H1 (cell line): ENCODE results near the gene BCO1. TPM values are rescaled to one million over a fixed set of nuclear protein-coding genes. Genes with fewer than 3 reads are reported as not detected.

Experiments
- CTCF ChIA-PET: fragments of 300-600 bp; sonication (Branson Sonifier 250); formaldehyde crosslinking; loops from one replicate; lab custom pipeline; 2021; ENCODE audit not compliant: partially characterized antibody; lab: Charles Lee
- POLR2A ChIA-PET: fragments of 300-600 bp; sonication (Branson Sonifier 250); formaldehyde crosslinking; loops from one replicate; lab custom pipeline; 2021; ENCODE audit warnings: inconsistent platforms; ENCODE audit not compliant: partially characterized antibody; lab: Charles Lee
- DNase-seq, 2 experiments: peaks; one replicate each; pipeline versions ENCODE4 v3.0.0 to v3.0.0-alpha.2; 2010 to 2022; ENCODE audit warnings: low spot score in 2 of 2, low read depth in 1 of 2, mixed read lengths in 1 of 2
- FAIRE-seq: peaks from 2 replicates; lab custom pipeline; 2011; peaks lifted over from hg19 to GRCh38; lab: Jason Lieb, UNC
- H2AFZ ChIP-seq: 2 replicates; pipeline ENCODE4 v1.8.1; 2012; ENCODE audit warnings: low read length, inconsistent platforms
- H2AK5ac ChIP-seq: 2 replicates; pipeline ENCODE4 v1.6.1; 2013; ENCODE audit warnings: low read depth, low read length
- H2BK120ac ChIP-seq: replicated peaks from 2 replicates; pipeline ENCODE3; 2013; ENCODE audit warnings: low read depth, low read length, inconsistent platforms
- H2BK12ac ChIP-seq: 2 replicates; pipeline ENCODE4 v1.6.1; 2013; ENCODE audit warnings: low read depth, low read length
- H2BK15ac ChIP-seq: 2 replicates; pipeline ENCODE4 v1.6.1; 2013; ENCODE audit warnings: low read length
- H2BK20ac ChIP-seq: 2 replicates; pipeline ENCODE4 v1.6.1; 2013; ENCODE audit warnings: low read length
- H2BK5ac ChIP-seq: 2 replicates; pipeline ENCODE4 v1.6.1; 2013; ENCODE audit warnings: low read depth, low read length
- H3K14ac ChIP-seq: 2 replicates; pipeline ENCODE4 v1.6.1; 2013; ENCODE audit warnings: inconsistent platforms; ENCODE audit not compliant: insufficient read length
- H3K18ac ChIP-seq: 2 replicates; pipeline ENCODE4 v1.6.1; 2013; ENCODE audit warnings: low read length; ENCODE audit errors: extremely low read depth
- H3K23ac ChIP-seq: 2 replicates; pipeline ENCODE4 v1.6.1; 2013; ENCODE audit warnings: inconsistent platforms; ENCODE audit not compliant: insufficient read length
- H3K23me2 ChIP-seq: 2 replicates; pipeline ENCODE4 v1.6.1; 2013; ENCODE audit warnings: low read depth, low read length
- H3K27ac ChIP-seq: 2 replicates; pipeline ENCODE4 v1.6.1; 2011; ENCODE audit warnings: low read depth, low read length, inconsistent platforms
- H3K27me3 ChIP-seq, 4 experiments: replicated peaks in 1 of 4; 1 replicate in 1 of 4; 2 replicates in 3 of 4; pipeline versions ENCODE4 v1.6.1 to v1.8.1; 2011 to 2013; ENCODE audit warnings: low read length in 3 of 4, mild to moderate bottlenecking in 3 of 4, inconsistent platforms in 2 of 4, mixed read lengths in 2 of 4, moderate library complexity in 1 of 4; ENCODE audit not compliant: control insufficient read depth in 3 of 4, insufficient read depth in 3 of 4; ENCODE audit errors: extremely low read depth in 1 of 4
- H3K36me3 ChIP-seq, 4 experiments: 2 replicates each; pipeline versions ENCODE4 v1.6.1 to v1.8.1; 2011 to 2013; ENCODE audit warnings: mild to moderate bottlenecking in 4 of 4, low read length in 3 of 4, moderate library complexity in 2 of 4, control low read depth in 1 of 4, inconsistent platforms in 1 of 4; ENCODE audit not compliant: insufficient read depth in 4 of 4, control insufficient read depth in 2 of 4
- H3K4ac ChIP-seq: replicated peaks from 2 replicates; pipeline ENCODE3; 2013; ENCODE audit warnings: low read length, low read depth, mixed read lengths, inconsistent platforms; ENCODE audit not compliant: insufficient read length
- H3K4me1 ChIP-seq, 4 experiments: replicated peaks in 1 of 4; 1 replicate in 1 of 4; 2 replicates in 3 of 4; pipeline versions ENCODE4 v1.6.1 to v1.8.1; 2011 to 2013; ENCODE audit warnings: low read length in 3 of 4, inconsistent platforms in 2 of 4, mixed read lengths in 1 of 4; ENCODE audit not compliant: insufficient read depth in 4 of 4, control insufficient read depth in 3 of 4
- H3K4me2 ChIP-seq, 2 experiments: 2 replicates each; pipeline versions ENCODE4 v1.6.1 to v1.8.1; 2011 to 2013; ENCODE audit warnings: low read depth in 2 of 2, low read length in 2 of 2, control low read depth in 1 of 2, inconsistent platforms in 1 of 2, mild to moderate bottlenecking in 1 of 2; ENCODE audit not compliant: insufficient read depth in 1 of 2
- H3K4me3 ChIP-seq, 4 experiments: fragments of 200-600, 300-600 bp in 1 of 4; sonication (generic), shearing (Covaris generic), sonication (Bioruptor Twin) in 1 of 4; 2 replicates each; pipeline versions ENCODE4 v1.5.1 to v1.8.1; 2011 to 2016; ENCODE audit warnings: low read length in 4 of 4, low read depth in 3 of 4, control low read depth in 2 of 4, inconsistent platforms in 2 of 4, mild to moderate bottlenecking in 2 of 4, mixed read lengths in 1 of 4, moderate library complexity in 1 of 4; ENCODE audit not compliant: insufficient read depth in 2 of 4; ENCODE audit errors: extremely low read depth in 1 of 4
- H3K56ac ChIP-seq: replicated peaks from 2 replicates; pipeline ENCODE3; 2013; ENCODE audit warnings: low read depth, mild to moderate bottlenecking, mixed read lengths, low read length, inconsistent platforms; ENCODE audit not compliant: insufficient read length
- H3K79me1 ChIP-seq: 2 replicates; pipeline ENCODE4 v1.6.1; 2013; ENCODE audit warnings: low read depth, low read length, control low read depth
- H3K79me2 ChIP-seq, 2 experiments: 2 replicates each; pipeline versions ENCODE4 v1.6.1 to v1.8.1; 2012 to 2013; ENCODE audit warnings: low read length in 2 of 2, mild to moderate bottlenecking in 2 of 2, inconsistent platforms in 1 of 2; ENCODE audit not compliant: insufficient read depth in 2 of 2, control insufficient read depth in 1 of 2
- H3K9ac ChIP-seq, 4 experiments: replicated peaks in 1 of 4; 1 replicate in 1 of 4; 2 replicates in 3 of 4; pipeline versions ENCODE4 v1.6.1 to v1.8.1; 2011 to 2013; ENCODE audit warnings: low read depth in 3 of 4, low read length in 3 of 4, control low read depth in 2 of 4, mild to moderate bottlenecking in 2 of 4, moderate library complexity in 2 of 4, inconsistent platforms in 1 of 4; ENCODE audit errors: extremely low read depth in 1 of 4
- H3K9me3 ChIP-seq, 2 experiments: 2 replicates each; pipeline versions ENCODE4 v1.6.1 to v1.8.1; 2012 to 2013; ENCODE audit warnings: mild to moderate bottlenecking in 2 of 2, moderate library complexity in 2 of 2, control low read depth in 1 of 2, inconsistent platforms in 1 of 2, low read depth in 1 of 2, low read length in 1 of 2, mixed read lengths in 1 of 2; ENCODE audit not compliant: insufficient read depth in 2 of 2
- H4K20me1 ChIP-seq, 2 experiments: replicated peaks in 1 of 2; 2 replicates each; pipeline versions ENCODE3 to v1.8.1; 2011 to 2013; ENCODE audit warnings: inconsistent platforms in 2 of 2, low read length in 2 of 2, mild to moderate bottlenecking in 1 of 2; ENCODE audit not compliant: insufficient read depth in 2 of 2, control insufficient read depth in 1 of 2
- H4K5ac ChIP-seq: 2 replicates; pipeline ENCODE4 v1.6.1; 2013; ENCODE audit warnings: low read length, low read depth, mixed read lengths, inconsistent platforms; ENCODE audit not compliant: insufficient read length
- H4K8ac ChIP-seq: 2 replicates; pipeline ENCODE4 v1.8.0; 2013; ENCODE audit warnings: mild to moderate bottlenecking, moderate library complexity, low read length, inconsistent platforms; ENCODE audit not compliant: insufficient read depth; ENCODE audit errors: extremely low read depth
- H4K91ac ChIP-seq: replicated peaks from 2 replicates; pipeline ENCODE3; 2013; ENCODE audit warnings: low read length, mixed read lengths, inconsistent platforms; ENCODE audit not compliant: insufficient read length
- E2F6 ChIP-seq: IDR thresholded peaks from 2 replicates; pipeline ENCODE4 v1.6.1; 2012; ENCODE audit warnings: inconsistent platforms
- EGR1 ChIP-seq: IDR thresholded peaks from 2 replicates; pipeline ENCODE4 v1.6.1; 2011; ENCODE audit warnings: low read depth, low read length, borderline replicate concordance
- WGBS, 2 experiments: shearing (Covaris generic) in 1 of 2; methylation state at CpG; one replicate each; pipeline versions ENCODE4 v1.1.6 to v1.1.7; 2013 to 2015; ENCODE audit warnings: low lambda C conversion rate in 2 of 2, mixed read lengths in 2 of 2, inconsistent platforms in 1 of 2, low coverage in 1 of 2, missing lambda C conversion rate in 1 of 2; ENCODE audit not compliant: insufficient replicate concordance in 2 of 2, insufficient coverage in 1 of 2, insufficient read length in 1 of 2; ENCODE audit errors: extremely low coverage in 1 of 2, missing lambda C conversion rate in 1 of 2; 5-methylcytosine and 5-hydroxymethylcytosine counted together
- polyA plus RNA-seq, 7 experiments: library from polyadenylated mRNA; depleted of rRNA in 3 of 7; stranded (reverse) in 5 of 7; unstranded in 2 of 7; fragments of >200 nt in 5 of 7; fragments of 200-250 nt in 2 of 7; gene quantifications; 1 replicate in 5 of 7; 2 replicates in 1 of 7; 4 replicates in 1 of 7; pipeline versions ENCODE4 v1.2.1 to v1.2.3, GENCODE V29; 2011 to 2013; ENCODE audit warnings: missing spikeins in 2 of 7, mixed read lengths in 2 of 7
- total RNA-seq: library from RNA; stranded (reverse); fragmentation: NEBNext Ultra II Directional; extraction: Animal tissue kit (Norgen Biotek cat#: 25700); gene quantifications from 2 replicates; pipeline ENCODE4 v1.2.1, GENCODE V29; 2021

BCO1 gene
- total and polyA plus RNA-seq, 2 of the 8 experiments (the other 6 are each of a cell fraction or from before 2014, with no cell fraction given) = 0.21 TPM; not detected in 1

- no peak overlapping the region; the same call in 1 of the 2 replicates for H2AFZ ChIP-seq
- H3K56ac ChIP-seq = no peak overlapping the region
- TF ChIP-seq E2F6 (no peak), EGR1 (no peak)
Measured at GRCh38 chr16:81275064-81275532, 36.6 kb downstream of the BCO1 start.

More at GRCh38 chr16:81275064-81275532, 36.6 kb downstream of the BCO1 start:
- H3K4ac ChIP-seq = no peak overlapping the region
- no peak overlapping the region for H2BK20ac ChIP-seq
- no peak overlapping the region for H3K27ac ChIP-seq
- CTCF ChIA-PET = interaction anchor here (1.2 to 2.5 kb wide), 3 partner anchors 11 to 36 kb away, joined by 3 to 17 read pairs (median 6); no protein-coding TSS in a partner anchor
- H3K23me2 ChIP-seq = no peaks in the 10 kb centered on the region
- POLR2A ChIA-PET = interaction anchor here (1.1 kb wide), 1 partner anchor 39 kb away, joined by 4 read pairs; the partner anchor contains the start of gene GAN
- no peak overlapping the region for H3K4me3 ChIP-seq
- no peak overlapping the region for H3K4me2 ChIP-seq
- H3K14ac ChIP-seq = no peak overlapping the region
- H2BK15ac ChIP-seq = no peak overlapping the region
- no peak overlapping the region for H4K8ac ChIP-seq
- DNase-seq = no peak
- no peaks in the 10 kb centered on the region for H3K27me3 ChIP-seq
- no peaks in the 10 kb centered on the region for H3K79me1 ChIP-seq
- H3K9ac ChIP-seq = no peak overlapping the region
- 96% methylated on average over 7 of the region's 9 CpGs; no CpG with 5 or more reads in 1 of the 2 experiments for WGBS, 2 experiments
- H3K23ac ChIP-seq = no peak overlapping the region
- no peak overlapping the region for H4K5ac ChIP-seq
- H3K4me1 ChIP-seq = peaks cover 0 to 3% (median 0%) of the 10 kb centered on the region in 4 experiments; a peak in 1 of 7 replicates
- no peaks in the 10 kb centered on the region for H3K79me2 ChIP-seq
- no peak for FAIRE-seq
- H2BK5ac ChIP-seq = no peak overlapping the region
- H2BK12ac ChIP-seq = no peak overlapping the region
- H3K36me3 ChIP-seq = no peaks in the 10 kb centered on the region
- no peaks in the 10 kb centered on the region for H4K20me1 ChIP-seq
- H3K18ac ChIP-seq = no peak overlapping the region
- no peak overlapping the region for H2AK5ac ChIP-seq
- H4K91ac ChIP-seq = no peak overlapping the region
- no peak overlapping the region for H2BK120ac ChIP-seq
- H3K9me3 ChIP-seq = no peaks in the 10 kb centered on the region
